B cell (primary cell): ENCODE data around the gene FANCC. TPM values are rescaled to one million over a fixed set of nuclear protein-coding genes. Genes with fewer than 3 reads are reported as not detected.

Experiments used
- ATAC-seq: fragments of 200-7000 bp; cut with Tn5 transposase; one replicate; pipeline ENCODE4 v1.10.0; 2021; ENCODE audit warnings: low read depth, mild to moderate bottlenecking, moderate number of reproducible peaks, moderate library complexity
- CTCF ChIA-PET: fragments of 350-600 bp; sonication (Branson Sonifier 250); formaldehyde crosslinking; loops from one replicate; lab custom pipeline; 2021; ENCODE audit warnings: antibody characterized with exemption, inconsistent platforms; lab: Charles Lee
- POLR2A ChIA-PET: fragments of 350-600 bp; sonication (Branson Sonifier 250); formaldehyde crosslinking; loops from one replicate; lab custom pipeline; 2021; ENCODE audit warnings: antibody characterized with exemption; lab: Charles Lee
- DNase-seq: peaks from one replicate; pipeline ENCODE4 v3.0.0; 2013
- H2AFZ ChIP-seq: 2 replicates; pipeline ENCODE4 v1.6.1; 2012; ENCODE audit warnings: mild to moderate bottlenecking, low read depth, low read length; ENCODE audit not compliant: insufficient read depth, poor library complexity, severe bottlenecking
- H3K27ac ChIP-seq, 2 donors: 1 replicate in 1 of 2; 2 replicates in 1 of 2; pipeline ENCODE4 v1.5.1; 2012 to 2013; ENCODE audit warnings: low read length in 2 of 2, mild to moderate bottlenecking in 2 of 2, moderate library complexity in 1 of 2
- H3K27me3 ChIP-seq, 4 experiments: fragments of 200-600 bp in 1 of 4; sonication (generic) in 1 of 4; replicated peaks in 1 of 4; 1 replicate in 2 of 4; 2 replicates in 2 of 4; pipeline versions ENCODE4 v1.6.1 to v1.7.0; 2013 to 2016; ENCODE audit warnings: low read length in 3 of 4, mild to moderate bottlenecking in 2 of 4, mixed read lengths in 1 of 4, moderate library complexity in 1 of 4; ENCODE audit not compliant: insufficient read depth in 4 of 4, control insufficient read depth in 3 of 4; ENCODE audit errors: control extremely low read depth in 1 of 4
- H3K36me3 ChIP-seq, 2 experiments: replicated peaks in 1 of 2; 1 replicate in 1 of 2; 2 replicates in 1 of 2; pipeline versions ENCODE4 v1.6.1 to v1.7.1; 2013; ENCODE audit warnings: low read length in 1 of 2; ENCODE audit not compliant: insufficient read depth in 2 of 2, control insufficient read depth in 1 of 2; ENCODE audit errors: control extremely low read depth in 1 of 2, extremely low read depth in 1 of 2
- H3K4me1 ChIP-seq, 2 donors: fragments of 200-600 bp in 1 of 2; sonication (generic) in 1 of 2; 1 replicate in 1 of 2; 2 replicates in 1 of 2; pipeline versions ENCODE4 v1.5.1 to v1.6.1; 2013 to 2017; ENCODE audit warnings: low read length in 2 of 2; ENCODE audit not compliant: control insufficient read depth in 2 of 2, insufficient read depth in 2 of 2
- H3K4me2 ChIP-seq: replicated peaks from 2 replicates; pipeline ENCODE3; 2012; ENCODE audit warnings: mild to moderate bottlenecking, low read depth, low read length; ENCODE audit not compliant: poor library complexity, severe bottlenecking
- H3K4me3 ChIP-seq, 5 experiments: fragments of 200-600 bp in 1 of 5; sonication (generic) in 1 of 5; 1 replicate in 3 of 5; 2 replicates in 2 of 5; pipeline versions ENCODE4 v1.5.1 to v1.7.0; 2011 to 2016; ENCODE audit warnings: low read length in 4 of 5, mild to moderate bottlenecking in 4 of 5, low read depth in 2 of 5, control low read depth in 1 of 5, moderate library complexity in 1 of 5; ENCODE audit not compliant: insufficient read depth in 1 of 5; ENCODE audit errors: control extremely low read depth in 1 of 5, extremely low read depth in 1 of 5
- H3K79me2 ChIP-seq: fragments of 200-600 bp; sonication (generic); one replicate; pipeline ENCODE4 v1.6.0; 2016; ENCODE audit warnings: low read length; ENCODE audit not compliant: control insufficient read depth, insufficient read depth
- H3K9ac ChIP-seq: fragments of 200-600 bp; sonication (generic); 2 replicates; pipeline ENCODE4 v1.6.1; 2017; ENCODE audit warnings: mild to moderate bottlenecking, low read length, moderate library complexity
- H3K9me3 ChIP-seq, 3 donors: one replicate each; pipeline versions ENCODE4 v1.6.1 to v1.7.1; 2013; ENCODE audit warnings: low read length in 2 of 3; ENCODE audit not compliant: control insufficient read depth in 2 of 3, insufficient read depth in 1 of 3; ENCODE audit errors: control extremely low read depth in 1 of 3
- H4K20me1 ChIP-seq: 2 replicates; pipeline ENCODE4 v1.6.0; 2012; ENCODE audit warnings: mild to moderate bottlenecking, low read length; ENCODE audit not compliant: insufficient read depth, control insufficient read depth, poor library complexity, severe bottlenecking
- H3K27ac Mint-ChIP-seq: one replicate; pipeline ENCODE4 v1.8.0; 2021; ENCODE audit warnings: mixed read lengths
- H3K27me3 Mint-ChIP-seq: one replicate; pipeline ENCODE4 v1.8.0; 2021; ENCODE audit warnings: mixed read lengths
- H3K4me1 Mint-ChIP-seq: one replicate; pipeline ENCODE4 v1.8.0; 2021; ENCODE audit warnings: mixed read lengths
- H3K4me3 Mint-ChIP-seq: one replicate; pipeline ENCODE4 v1.8.0; 2021; ENCODE audit warnings: mixed read lengths
- H3K9me3 Mint-ChIP-seq: one replicate; pipeline ENCODE4 v1.8.0; 2022; ENCODE audit warnings: mixed read lengths; ENCODE audit not compliant: insufficient read depth
- CTCF ChIP-seq: fragments of 200-600 bp; IDR thresholded peaks from one replicate; pipeline ENCODE4 v1.8.0; 2022; ENCODE audit warnings: antibody characterized with exemption, mild to moderate bottlenecking
- EZH2 ChIP-seq: IDR thresholded peaks from 2 replicates; pipeline ENCODE4 v1.6.1; 2012; ENCODE audit warnings: borderline replicate concordance, low read depth, mild to moderate bottlenecking, moderate library complexity, low read length; ENCODE audit not compliant: insufficient read depth, poor library complexity, severe bottlenecking
- WGBS: methylation state at CpG from one replicate; pipeline ENCODE4 v1.1.5; 2013; ENCODE audit warnings: missing lambda C conversion rate; ENCODE audit not compliant: insufficient coverage; 5-methylcytosine and 5-hydroxymethylcytosine counted together
- intact Hi-C: fragments of 100-400 bp; cut with micrococcal nuclease; formaldehyde crosslinking; loops from one replicate; pipeline ENCODE4 v1.10.0; 2022
- polyA plus RNA-seq: library from polyadenylated mRNA; depleted of rRNA; stranded (reverse); fragments of >200 nt; gene quantifications from 2 replicates; pipeline ENCODE4 v1.2.3, GENCODE V29; 2012
- total RNA-seq, 2 donors: library from RNA; stranded (reverse); fragments of 120-200 nt in 1 of 2; gene quantifications; 1 replicate in 1 of 2; 2 replicates in 1 of 2; pipeline versions ENCODE4 v1.2.3 to v1.2.4, GENCODE V29; 2013 to 2022

The FANCC gene
- total and polyA plus RNA-seq, 2 donors (not counting 1 experiment from before 2014, with no cell fraction given): 1.8 to 11.1 TPM

- Mint-ChIP-seq H3K9me3 (no peaks in the 10 kb centered on the region), H3K4me1 (no peaks in the 10 kb centered on the region), H3K27ac (no peak overlapping the region), H3K4me3 (no peak overlapping the region), H3K27me3 (no peaks in the 10 kb centered on the region)
- Histone ChIP-seq H3K4me3 (no peak overlapping the region), H3K79me2 (no peaks in the 10 kb centered on the region), H3K4me2 (no peak overlapping the region), H2AFZ (no peak overlapping the region), H3K9me3 (no peaks in the 10 kb centered on the region), H3K27ac (no peak overlapping the region), H3K27me3 (no peaks in the 10 kb centered on the region), H4K20me1 (no peaks in the 10 kb centered on the region), H3K36me3 (peaks cover 0 to 3% of the 10 kb centered on the region in 2 experiments), H3K9ac (no peak overlapping the region), H3K4me1 (no peaks in the 10 kb centered on the region)
- TF ChIP-seq EZH2 (no peak), CTCF (no peak)
- POLR2A ChIA-PET: no interaction called here
- intact Hi-C loops: no loop called here
- ATAC-seq: no peak
- DNase-seq: no peak
- CTCF ChIA-PET: interaction anchor here (1.3 kb wide), 1 partner anchor 46 kb away, joined by 3 read pairs; no protein-coding TSS in a partner anchor
- WGBS: 98% methylated on average over 19 of the region's 19 CpGs
These were observed 235.5 kb downstream of the FANCC start for GRCh38 chr9:95081998-95082397.

DNA sequence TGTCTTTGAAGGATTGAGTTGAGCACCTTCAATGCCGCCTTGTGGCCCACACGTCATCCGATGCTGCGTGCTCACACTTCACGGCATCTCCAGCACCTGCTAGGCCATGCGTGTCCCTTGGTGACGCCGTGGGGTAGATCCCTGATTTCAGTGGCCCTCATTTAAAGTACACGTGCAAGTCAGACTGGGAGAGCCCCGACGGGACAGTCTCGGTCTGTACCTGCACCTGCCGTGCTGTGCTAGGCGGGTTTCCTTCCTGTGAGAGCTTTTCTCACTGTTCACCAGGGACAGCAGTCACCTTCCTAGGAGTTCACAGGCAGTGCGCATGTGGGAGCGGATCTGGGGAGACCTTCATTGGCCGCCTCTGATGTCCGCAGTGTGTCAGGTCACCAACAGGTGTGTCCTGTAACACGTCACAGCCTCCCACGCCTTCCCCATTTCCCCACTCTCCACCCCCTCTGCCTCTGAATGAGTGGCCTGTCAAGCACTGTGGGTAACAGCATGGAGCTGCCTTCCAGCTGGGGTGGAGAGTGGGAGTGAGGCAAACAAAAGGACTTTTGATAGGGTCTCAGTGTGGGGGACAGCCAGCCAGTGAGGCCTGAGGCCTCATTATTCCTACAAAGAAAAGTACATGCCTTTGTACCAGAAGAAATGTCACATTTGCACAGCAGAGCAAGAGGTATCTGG, 236.4 kb downstream of the FANCC start:
- H3K79me2 ChIP-seq: no peaks in the 10 kb centered on the region
- CTCF ChIA-PET: no interaction called here
- DNase-seq: no peak

More for the DNA sequence above, 236.4 kb downstream of the FANCC start:
- Histone ChIP-seq H3K4me1 (no peaks in the 10 kb centered on the region), H2AFZ (no peak overlapping the region), H3K4me3 (no peak overlapping the region), H3K27me3 (no peaks in the 10 kb centered on the region), H3K4me2 (no peak overlapping the region), H3K9ac (no peak overlapping the region), H3K9me3 (no peaks in the 10 kb centered on the region), H4K20me1 (no peaks in the 10 kb centered on the region), H3K27ac (no peak overlapping the region), H3K36me3 (peaks cover 0 to 3% of the 10 kb centered on the region in 2 experiments)
- POLR2A ChIA-PET: no interaction called here
- no peaks in the 10 kb centered on the region for H3K4me1 Mint-ChIP-seq
- 94% methylated on average over 18 of the region's 20 CpGs for WGBS
- H3K27ac Mint-ChIP-seq: no peak overlapping the region
- intact Hi-C loops: no loop called here
- TF ChIP-seq CTCF (no peak), EZH2 (no peak)
- no peaks in the 10 kb centered on the region for H3K9me3 Mint-ChIP-seq
- H3K4me3 Mint-ChIP-seq: no peak overlapping the region
- no peak for ATAC-seq
- no peaks in the 10 kb centered on the region for H3K27me3 Mint-ChIP-seq
